Right lobe of liver (tissue), 4 donors: ENCODE data around the gene RPS6KC1.

Source experiments
- POLR2A ChIP-seq: fragments of 450-650 bp; IDR thresholded peaks from one replicate; pipeline ENCODE4 v1.6.1; 2017; ENCODE audit warnings: antibody characterized with exemption, mild to moderate bottlenecking
- TF ChIP-seq, protein P1 (sequence below), 4 donors: fragments of 200-600 bp in 3 of 4; fragments of 450-650 bp in 1 of 4; IDR thresholded peaks; one replicate each; pipeline versions ENCODE4 v1.5.1 to v1.8.0; 2016 to 2022; ENCODE audit warnings: antibody characterized with exemption in 4 of 4, mild to moderate bottlenecking in 2 of 4
- donor health status: DM: no; HTN: no; CAD: no.
- donor health status: DM: no; HTN: no; CAD: no.
- donor health status: DM: no; HTN: yes; CAD: no.

DNA sequence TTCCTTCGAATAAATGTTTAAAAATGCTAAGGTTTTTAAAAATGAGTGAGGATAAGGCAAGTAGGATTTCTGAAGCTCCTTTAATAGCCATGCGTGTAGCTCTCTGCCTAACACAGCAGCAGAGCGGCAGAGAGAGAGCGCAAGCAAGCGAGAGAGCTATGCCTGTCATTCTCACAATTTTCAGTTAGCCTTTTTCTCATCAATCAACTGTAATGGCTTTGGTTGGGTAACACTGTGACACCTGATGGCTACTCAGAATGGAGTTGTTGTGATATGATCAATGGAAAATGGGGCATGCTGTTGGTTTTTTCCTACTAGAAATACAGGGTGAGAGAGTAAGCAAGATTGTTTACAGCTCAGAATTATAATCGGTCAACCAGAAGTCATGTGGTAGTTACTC is 198.4 kb downstream of the RPS6KC1 start:
- no peak for TF ChIP-seq POLR2A
- TF ChIP-seq, protein P1, sequence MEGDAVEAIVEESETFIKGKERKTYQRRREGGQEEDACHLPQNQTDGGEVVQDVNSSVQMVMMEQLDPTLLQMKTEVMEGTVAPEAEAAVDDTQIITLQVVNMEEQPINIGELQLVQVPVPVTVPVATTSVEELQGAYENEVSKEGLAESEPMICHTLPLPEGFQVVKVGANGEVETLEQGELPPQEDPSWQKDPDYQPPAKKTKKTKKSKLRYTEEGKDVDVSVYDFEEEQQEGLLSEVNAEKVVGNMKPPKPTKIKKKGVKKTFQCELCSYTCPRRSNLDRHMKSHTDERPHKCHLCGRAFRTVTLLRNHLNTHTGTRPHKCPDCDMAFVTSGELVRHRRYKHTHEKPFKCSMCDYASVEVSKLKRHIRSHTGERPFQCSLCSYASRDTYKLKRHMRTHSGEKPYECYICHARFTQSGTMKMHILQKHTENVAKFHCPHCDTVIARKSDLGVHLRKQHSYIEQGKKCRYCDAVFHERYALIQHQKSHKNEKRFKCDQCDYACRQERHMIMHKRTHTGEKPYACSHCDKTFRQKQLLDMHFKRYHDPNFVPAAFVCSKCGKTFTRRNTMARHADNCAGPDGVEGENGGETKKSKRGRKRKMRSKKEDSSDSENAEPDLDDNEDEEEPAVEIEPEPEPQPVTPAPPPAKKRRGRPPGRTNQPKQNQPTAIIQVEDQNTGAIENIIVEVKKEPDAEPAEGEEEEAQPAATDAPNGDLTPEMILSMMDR (IDR thresholded peaks at IDR 0.05), result no peak
